Measurements from ENCODE around the gene COL27A1. TPM values are rescaled to one million over a fixed set of nuclear protein-coding genes. Genes with fewer than 3 reads are reported as not detected.

Gene COL27A1
- total RNA-seq, 3 donors from 2014 or later: 3.1 to 13.6 (median 4.0) TPM

DNA sequence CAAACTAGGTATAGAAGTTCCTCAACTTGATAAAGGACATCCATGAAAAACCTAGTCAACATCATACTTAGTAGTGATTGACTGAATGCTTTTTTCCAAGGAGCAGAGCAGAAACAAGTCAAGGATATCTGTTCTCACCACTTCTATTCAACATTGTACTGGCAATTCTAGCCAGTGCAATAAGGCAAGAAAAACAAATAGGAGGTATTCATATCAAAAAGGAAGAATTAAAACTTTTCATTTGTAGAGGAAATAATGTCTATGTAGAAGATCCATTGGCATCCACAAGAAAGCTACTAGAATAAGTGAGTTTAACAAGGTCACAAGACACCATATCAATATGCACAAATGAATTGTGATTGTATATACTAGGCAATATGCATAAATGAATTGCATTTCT lies 139.3 kb downstream of the COL27A1 start:
- intact Hi-C loops (cut with DNase I, micrococcal nuclease): loop anchor here (5.0 to 10.0 kb wide), 4 partner anchors 137 to 490 kb away; partner anchors contain the start of gene COL27A1 (in 1 of the 2)

DNA sequence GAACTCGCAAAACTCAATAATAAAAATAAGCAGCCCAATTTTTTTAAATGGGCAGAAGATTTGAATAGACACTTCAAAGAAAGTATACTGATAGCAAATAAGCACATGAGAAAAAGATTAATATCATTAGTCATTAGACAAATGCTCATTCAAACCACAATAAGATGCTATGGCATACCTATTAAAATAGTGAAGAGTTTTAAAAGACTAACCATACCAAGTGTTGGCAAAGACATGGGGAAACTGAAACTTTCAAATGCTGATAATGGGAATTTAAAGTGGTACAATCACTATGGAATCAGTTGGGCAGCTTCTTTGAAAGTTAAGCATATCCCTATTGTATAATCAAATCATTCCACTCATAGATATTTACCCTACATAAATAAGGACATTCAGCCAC lies 141.0 kb downstream of the COL27A1 start:
- intact Hi-C loops (cut with DNase I, micrococcal nuclease): loop anchor here in 1 of 2 donors (10.0 kb wide), 2 partner anchors 192 to 492 kb away; no protein-coding TSS in a partner anchor
- no peaks in the 10 kb centered on the region for H3K4me1 ChIP-seq (ENCODE audit: low read depth)
- ATAC-seq (no peak), DNase-seq (no peak)
- no peaks in the 10 kb centered on the region for H3K36me3 ChIP-seq (ENCODE audit: low read depth)
- peaks cover 6% of the 10 kb centered on the region for H3K9me3 ChIP-seq
- H3K4me3 ChIP-seq: no peak overlapping the region
- TF ChIP-seq, protein P1, sequence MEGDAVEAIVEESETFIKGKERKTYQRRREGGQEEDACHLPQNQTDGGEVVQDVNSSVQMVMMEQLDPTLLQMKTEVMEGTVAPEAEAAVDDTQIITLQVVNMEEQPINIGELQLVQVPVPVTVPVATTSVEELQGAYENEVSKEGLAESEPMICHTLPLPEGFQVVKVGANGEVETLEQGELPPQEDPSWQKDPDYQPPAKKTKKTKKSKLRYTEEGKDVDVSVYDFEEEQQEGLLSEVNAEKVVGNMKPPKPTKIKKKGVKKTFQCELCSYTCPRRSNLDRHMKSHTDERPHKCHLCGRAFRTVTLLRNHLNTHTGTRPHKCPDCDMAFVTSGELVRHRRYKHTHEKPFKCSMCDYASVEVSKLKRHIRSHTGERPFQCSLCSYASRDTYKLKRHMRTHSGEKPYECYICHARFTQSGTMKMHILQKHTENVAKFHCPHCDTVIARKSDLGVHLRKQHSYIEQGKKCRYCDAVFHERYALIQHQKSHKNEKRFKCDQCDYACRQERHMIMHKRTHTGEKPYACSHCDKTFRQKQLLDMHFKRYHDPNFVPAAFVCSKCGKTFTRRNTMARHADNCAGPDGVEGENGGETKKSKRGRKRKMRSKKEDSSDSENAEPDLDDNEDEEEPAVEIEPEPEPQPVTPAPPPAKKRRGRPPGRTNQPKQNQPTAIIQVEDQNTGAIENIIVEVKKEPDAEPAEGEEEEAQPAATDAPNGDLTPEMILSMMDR (IDR thresholded peaks at IDR 0.05): no peak

More for the DNA sequence above, 139.3 kb downstream of the COL27A1 start:
- Histone ChIP-seq H3K36me3 (ENCODE audit: low read depth) (no peaks in the 10 kb centered on the region), H3K4me1 (ENCODE audit: low read depth) (no peaks in the 10 kb centered on the region), H3K9me3 (peaks cover 6% of the 10 kb centered on the region), H3K4me3 (no peak overlapping the region)
- no peak for DNase-seq
- ATAC-seq: no peak
- TF ChIP-seq, protein P1 (IDR thresholded peaks at IDR 0.05): no peak

DNA sequence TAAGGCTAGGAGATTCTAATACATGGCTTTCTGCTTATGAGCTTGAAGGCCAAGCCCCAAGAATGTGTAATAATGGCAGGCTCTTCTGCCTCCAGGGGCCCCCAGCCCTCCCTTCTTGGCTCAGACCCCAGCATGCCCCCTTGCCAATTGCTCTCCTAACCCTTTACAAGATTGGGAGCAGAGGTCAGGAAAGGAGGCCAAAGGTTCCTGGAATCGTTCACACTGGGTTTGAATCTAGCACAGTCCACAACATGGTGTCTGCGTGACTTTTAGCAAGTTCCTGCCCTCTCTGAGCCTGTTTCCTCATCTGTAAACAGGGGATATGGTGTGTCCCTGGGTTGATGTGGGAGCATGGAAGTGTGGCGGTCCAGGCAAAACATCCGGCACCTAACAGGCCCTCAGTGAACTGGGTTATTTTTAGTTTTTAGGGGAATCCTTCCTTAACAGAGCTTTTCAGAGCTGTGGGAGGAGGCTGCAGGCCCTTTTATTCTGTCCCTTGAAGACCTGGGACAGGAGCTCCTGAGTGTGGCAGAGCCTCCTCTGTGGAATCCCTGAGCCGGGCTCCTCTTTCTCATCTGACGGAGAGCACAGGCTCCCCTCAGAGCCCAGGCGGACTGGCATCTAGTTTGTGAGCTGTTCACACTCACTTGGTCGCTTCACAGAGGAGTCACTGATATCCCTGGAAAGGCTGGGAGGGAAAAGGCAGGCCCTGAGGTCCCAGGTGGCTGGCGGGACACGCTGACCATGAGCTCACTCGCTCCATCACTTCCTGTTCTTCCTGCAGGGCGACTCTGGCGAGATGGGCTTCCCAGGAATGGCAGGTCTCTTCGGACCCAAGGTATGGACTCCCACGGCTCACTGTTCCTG lies 144.2 kb downstream of the COL27A1 start:
- DNase-seq (no peak), ATAC-seq (no peak)
- H3K4me3 ChIP-seq: no peak overlapping the region
- no peaks in the 10 kb centered on the region for H3K36me3 ChIP-seq (ENCODE audit: low read depth)
- TF ChIP-seq, protein P1 (IDR thresholded peaks at IDR 0.05): no peak
- intact Hi-C loops (cut with DNase I, micrococcal nuclease): loop anchor here in 1 of 2 donors (10.0 kb wide), 2 partner anchors 195 to 495 kb away; no protein-coding TSS in a partner anchor
- H3K9me3 ChIP-seq: peaks cover 6% of the 10 kb centered on the region
- H3K4me1 ChIP-seq (ENCODE audit: low read depth): no peaks in the 10 kb centered on the region

DNA sequence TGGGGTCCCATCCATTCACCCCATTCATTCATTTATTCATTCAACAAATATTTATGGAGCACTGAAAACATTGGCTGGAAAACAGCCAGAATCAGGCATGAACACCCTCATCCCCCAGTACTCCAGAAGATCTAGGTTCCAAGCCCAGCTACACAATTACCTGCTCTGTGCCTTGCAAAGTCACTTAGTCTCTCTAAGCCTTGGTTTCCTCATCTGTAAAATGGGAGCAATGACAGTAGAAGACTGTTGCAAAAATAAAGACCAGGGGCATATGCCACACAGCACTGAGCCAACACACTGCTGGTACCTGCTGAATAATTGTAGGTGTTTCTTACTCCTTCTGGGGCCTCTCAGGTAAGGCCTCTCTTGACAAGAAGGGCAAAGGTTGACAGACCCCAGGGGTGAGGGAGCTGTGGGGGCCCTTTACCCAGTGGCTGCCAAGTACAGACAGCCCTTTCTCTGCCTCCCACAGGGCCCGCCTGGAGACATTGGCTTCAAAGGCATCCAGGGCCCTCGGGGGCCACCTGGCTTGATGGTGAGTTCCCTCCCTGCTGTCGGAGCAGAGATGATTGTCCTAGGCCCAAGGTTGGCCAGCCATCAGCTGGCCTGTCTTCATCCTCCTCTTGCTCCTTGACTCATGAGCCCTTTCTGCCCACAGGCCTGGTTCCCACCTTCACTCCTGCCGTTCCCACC lies 145.0 kb downstream of the COL27A1 start:
- H3K4me3 ChIP-seq: no peak overlapping the region
- no peaks in the 10 kb centered on the region for H3K36me3 ChIP-seq (ENCODE audit: low read depth)
- ATAC-seq (no peak), DNase-seq (no peak)
- intact Hi-C loops (cut with DNase I, micrococcal nuclease): no loop called here
- H3K9me3 ChIP-seq: peaks cover 4% of the 10 kb centered on the region
- H3K4me1 ChIP-seq (ENCODE audit: low read depth): no peaks in the 10 kb centered on the region
- TF ChIP-seq, protein P1 (IDR thresholded peaks at IDR 0.05): no peak

DNA sequence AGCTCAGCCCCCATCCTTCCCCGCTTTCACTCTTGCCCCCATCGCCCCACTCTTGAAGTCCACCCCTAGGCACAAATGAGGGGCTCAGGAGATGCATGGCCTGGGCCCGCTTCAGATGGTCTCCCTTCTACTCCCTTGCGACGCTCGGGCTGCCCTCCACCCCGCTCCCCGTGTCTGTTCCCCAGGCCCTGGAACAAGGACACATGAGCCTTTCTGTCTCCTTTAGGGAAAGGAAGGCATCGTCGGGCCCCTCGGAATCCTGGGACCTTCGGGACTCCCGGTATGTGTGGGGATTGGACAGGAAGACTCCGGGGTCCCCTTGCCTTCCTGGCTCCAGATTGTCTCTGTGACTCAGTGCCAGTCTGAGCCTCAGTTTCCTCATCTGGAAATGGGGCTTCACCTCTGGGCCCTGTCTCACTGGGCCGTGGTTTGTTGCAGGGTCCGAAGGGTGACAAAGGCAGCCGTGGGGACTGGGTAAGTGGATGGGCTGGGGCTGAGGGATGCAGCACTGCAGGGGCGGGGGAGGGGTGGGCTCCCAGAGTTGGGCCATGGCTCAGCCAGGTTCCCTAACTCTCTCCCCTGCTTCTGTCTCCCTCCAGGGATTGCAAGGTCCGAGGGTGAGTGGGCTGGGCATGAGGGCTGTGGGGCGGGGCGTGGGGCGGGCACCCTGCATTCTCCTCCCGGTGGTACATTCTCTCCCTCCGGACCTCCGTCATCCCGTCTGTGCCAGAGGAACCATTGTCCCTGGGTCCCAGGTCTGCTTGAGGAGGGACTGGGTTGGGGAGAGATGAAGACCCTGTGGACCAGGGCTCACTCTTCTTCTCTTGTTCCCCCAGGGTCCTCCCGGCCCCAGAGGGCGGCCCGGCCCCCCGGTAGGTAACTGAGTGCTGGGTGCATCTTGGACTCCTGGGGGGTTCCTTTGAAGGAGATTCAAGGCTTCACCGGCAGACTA lies 145.8 kb downstream of the COL27A1 start:
- H3K4me1 ChIP-seq (ENCODE audit: low read depth): no peaks in the 10 kb centered on the region
- no peaks in the 10 kb centered on the region for H3K9me3 ChIP-seq
- no peak overlapping the region for H3K4me3 ChIP-seq
- intact Hi-C loops (cut with DNase I, micrococcal nuclease): no loop called here
- no peaks in the 10 kb centered on the region for H3K36me3 ChIP-seq (ENCODE audit: low read depth)
- ATAC-seq (no peak), DNase-seq (no peak)
- TF ChIP-seq, protein P1 (IDR thresholded peaks at IDR 0.05): no peak
